Measurements from ENCODE around the gene UQCR11.

GRCh38 chr19:1599460-1599846 lies 5.8 kb downstream of the UQCR11 start:
- TF ChIP-seq CTCF (conservative IDR thresholded peaks at IDR 0.05; ENCODE audit: low read length) (no peak), EZH2phosphoT487 (IDR thresholded peaks at IDR 0.05; ENCODE audit: borderline replicate concordance, low read depth, low read length) (no peak)
